ENCODE data around the gene C1orf174. TPM values are rescaled to one million over a fixed set of nuclear protein-coding genes. Genes with fewer than 3 reads are reported as not detected.
"Not testable (repeated sequence)": the region's sequence is repeated elsewhere in the genome, so short reads cannot be mapped to it uniquely, and the experiment has no call there.

Gene C1orf174
- total RNA-seq, 1 donor from 2014 or later, result 22.1 TPM

- TF ChIP-seq CTCF (IDR thresholded peaks at IDR 0.05), result no peak
- no peaks in the 10 kb centered on the region for H3K36me3 Mint-ChIP-seq (ENCODE audit: unreplicated experiment)
- H3K9me3 Mint-ChIP-seq (ENCODE audit: unreplicated experiment), result no peaks in the 10 kb centered on the region
- H3K27ac Mint-ChIP-seq (ENCODE audit: unreplicated experiment), result no peak overlapping the region
- H3K4me3 Mint-ChIP-seq (ENCODE audit: unreplicated experiment), result no peak overlapping the region
- H3K27me3 Mint-ChIP-seq (ENCODE audit: unreplicated experiment), result no peaks in the 10 kb centered on the region
- no peaks in the 10 kb centered on the region for H3K4me1 Mint-ChIP-seq (ENCODE audit: unreplicated experiment)
- DNase-seq (ENCODE audit: extremely low spot score, unreplicated experiment), result no peak
Measured at GRCh38 chr1:3922201-3922725, 22.2 kb upstream of the C1orf174 start.

GRCh38 chr1:3921765-3922164 lies 21.7 kb upstream of the C1orf174 start:
- Mint-ChIP-seq H3K4me1 (ENCODE audit: unreplicated experiment) (no peaks in the 10 kb centered on the region), H3K27ac (ENCODE audit: unreplicated experiment) (no peak overlapping the region), H3K36me3 (ENCODE audit: unreplicated experiment) (no peaks in the 10 kb centered on the region), H3K4me3 (ENCODE audit: unreplicated experiment) (no peak overlapping the region), H3K27me3 (ENCODE audit: unreplicated experiment) (no peaks in the 10 kb centered on the region), H3K9me3 (ENCODE audit: unreplicated experiment) (no peaks in the 10 kb centered on the region)
- no peak for DNase-seq (ENCODE audit: extremely low spot score, unreplicated experiment)
- no peak for TF ChIP-seq CTCF (IDR thresholded peaks at IDR 0.05)

- Mint-ChIP-seq H3K27ac (ENCODE audit: unreplicated experiment) (no peak overlapping the region), H3K9me3 (ENCODE audit: unreplicated experiment) (no peaks in the 10 kb centered on the region)
- TF ChIP-seq CTCF (IDR thresholded peaks at IDR 0.05), result no peak
Measured at GRCh38 chr1:3919706-3920105, 19.6 kb upstream of the C1orf174 start.

GRCh38 chr1:3918966-3919611 lies 19.0 kb upstream of the C1orf174 start:
- H3K27me3 Mint-ChIP-seq (ENCODE audit: unreplicated experiment), result no peaks in the 10 kb centered on the region
- no peaks in the 10 kb centered on the region for H3K36me3 Mint-ChIP-seq (ENCODE audit: unreplicated experiment)
- no peak overlapping the region for H3K4me3 Mint-ChIP-seq (ENCODE audit: unreplicated experiment)
- TF ChIP-seq CTCF (IDR thresholded peaks at IDR 0.05), result no peak
- no peaks in the 10 kb centered on the region for H3K4me1 Mint-ChIP-seq (ENCODE audit: unreplicated experiment)
- no peak for DNase-seq (ENCODE audit: extremely low spot score, unreplicated experiment)
- H3K9me3 Mint-ChIP-seq (ENCODE audit: unreplicated experiment), result no peaks in the 10 kb centered on the region
- no peak overlapping the region for H3K27ac Mint-ChIP-seq (ENCODE audit: unreplicated experiment)

More at GRCh38 chr1:3919706-3920105, 19.6 kb upstream of the C1orf174 start:
- no peaks in the 10 kb centered on the region for H3K4me1 Mint-ChIP-seq (ENCODE audit: unreplicated experiment)
- H3K36me3 Mint-ChIP-seq (ENCODE audit: unreplicated experiment), result no peaks in the 10 kb centered on the region
- no peak for DNase-seq (ENCODE audit: extremely low spot score, unreplicated experiment)
- H3K27me3 Mint-ChIP-seq (ENCODE audit: unreplicated experiment), result no peaks in the 10 kb centered on the region
- H3K4me3 Mint-ChIP-seq (ENCODE audit: unreplicated experiment), result no peak overlapping the region

GRCh38 chr1:3918359-3918758 lies 18.3 kb upstream of the C1orf174 start:
- H3K36me3 Mint-ChIP-seq (ENCODE audit: unreplicated experiment); DNase-seq (ENCODE audit: extremely low spot score, unreplicated experiment); H3K4me1 Mint-ChIP-seq (ENCODE audit: unreplicated experiment); H3K27ac Mint-ChIP-seq (ENCODE audit: unreplicated experiment); H3K9me3 Mint-ChIP-seq (ENCODE audit: unreplicated experiment); H3K4me3 Mint-ChIP-seq (ENCODE audit: unreplicated experiment); H3K27me3 Mint-ChIP-seq (ENCODE audit: unreplicated experiment): not testable (repeated sequence)
